Activated CD4-positive, alpha-beta T cell treated with anti-CD3 and anti-CD28 coated beads for 1 hour (primary cell): ENCODE results near the gene FUT9.

ENCODE experiments used
- DNase-seq: peaks from one replicate; pipeline ENCODE4 v3.0.0-alpha.2; 2020

The FUT9 gene

GRCh38 chr6:96015518-96016333, at the start of gene FUT9:
TSS of gene FUT9 (plus strand) at chr6:96015974. CDS start at chr6:96203156, 187,182 bp downstream.
- DNase-seq = no peak

- DNase-seq = no peak
Observed at GRCh38 chr6:95967594-95967993, 48.2 kb upstream of the FUT9 start.

GRCh38 chr6:95973976-95974375, 41.8 kb upstream of the FUT9 start:
- DNase-seq = no peak

- no peak for DNase-seq
Observed at GRCh38 chr6:95978230-95978629, 37.5 kb upstream of the FUT9 start.

- DNase-seq = no peak
Observed at GRCh38 chr6:95991906-95992305, 23.9 kb upstream of the FUT9 start.

- DNase-seq = no peak
Observed at GRCh38 chr6:95994151-95994550, 21.6 kb upstream of the FUT9 start.

GRCh38 chr6:95998133-95998532, 17.6 kb upstream of the FUT9 start:
- DNase-seq = no peak

GRCh38 chr6:96001891-96002575, 13.7 kb upstream of the FUT9 start:
- no peak for DNase-seq

- DNase-seq = no peak
Observed at GRCh38 chr6:96002576-96002910, 13.2 kb upstream of the FUT9 start.

GRCh38 chr6:96002912-96003311, 12.9 kb upstream of the FUT9 start:
- DNase-seq = no peak

- no peak for DNase-seq
Observed at GRCh38 chr6:96007663-96008062, 8.1 kb upstream of the FUT9 start.

- no peak for DNase-seq
Observed at GRCh38 chr6:96013531-96013930, 2.2 kb upstream of the FUT9 start.

GRCh38 chr6:96014846-96015517, 792 bp upstream of the FUT9 start:
- no peak for DNase-seq

GRCh38 chr6:96016334-96017069, 728 bp downstream of the FUT9 start:
- DNase-seq = no peak

GRCh38 chr6:96017070-96017359, 1.2 kb downstream of the FUT9 start:
- DNase-seq = no peak

GRCh38 chr6:96022225-96022624, 6.5 kb downstream of the FUT9 start:
- no peak for DNase-seq

GRCh38 chr6:96032661-96033060, 16.9 kb downstream of the FUT9 start:
- no peak for DNase-seq

GRCh38 chr6:96051555-96051954, 35.8 kb downstream of the FUT9 start:
- DNase-seq = no peak

- no peak for DNase-seq
Observed at GRCh38 chr6:96058082-96058481, 42.3 kb downstream of the FUT9 start.

- no peak for DNase-seq
Observed at GRCh38 chr6:96059586-96059985, 43.8 kb downstream of the FUT9 start.

- no peak for DNase-seq
Observed at GRCh38 chr6:96060249-96060648, 44.5 kb downstream of the FUT9 start.

GRCh38 chr6:96065213-96065612, 49.4 kb downstream of the FUT9 start:
- no peak for DNase-seq

GRCh38 chr6:96066376-96066775, 50.6 kb downstream of the FUT9 start:
- DNase-seq = no peak

GRCh38 chr6:96073555-96073954, 57.8 kb downstream of the FUT9 start:
- DNase-seq = no peak
